ENCODE measurements around the gene PRKCD.
A peak's percentile ranks its signal among the peaks of the same experiment; 100 is the strongest.

PRKCD gene

GRCh38 chr3:53160660-53161449 lies at the start of gene PRKCD:
PRKCD (plus strand) TSS chr3:53161209; CDS start chr3:53178423, 17,214 bp downstream.
- peak; percentile 52 to 84 (median 60) for DNase-seq (ENCODE audit: low read depth in 3 of 3)

- DNase-seq (ENCODE audit: low read depth in 3 of 3), result no peak
Observed at GRCh38 chr3:53111822-53112221, 49.2 kb upstream of the PRKCD start.

DNA sequence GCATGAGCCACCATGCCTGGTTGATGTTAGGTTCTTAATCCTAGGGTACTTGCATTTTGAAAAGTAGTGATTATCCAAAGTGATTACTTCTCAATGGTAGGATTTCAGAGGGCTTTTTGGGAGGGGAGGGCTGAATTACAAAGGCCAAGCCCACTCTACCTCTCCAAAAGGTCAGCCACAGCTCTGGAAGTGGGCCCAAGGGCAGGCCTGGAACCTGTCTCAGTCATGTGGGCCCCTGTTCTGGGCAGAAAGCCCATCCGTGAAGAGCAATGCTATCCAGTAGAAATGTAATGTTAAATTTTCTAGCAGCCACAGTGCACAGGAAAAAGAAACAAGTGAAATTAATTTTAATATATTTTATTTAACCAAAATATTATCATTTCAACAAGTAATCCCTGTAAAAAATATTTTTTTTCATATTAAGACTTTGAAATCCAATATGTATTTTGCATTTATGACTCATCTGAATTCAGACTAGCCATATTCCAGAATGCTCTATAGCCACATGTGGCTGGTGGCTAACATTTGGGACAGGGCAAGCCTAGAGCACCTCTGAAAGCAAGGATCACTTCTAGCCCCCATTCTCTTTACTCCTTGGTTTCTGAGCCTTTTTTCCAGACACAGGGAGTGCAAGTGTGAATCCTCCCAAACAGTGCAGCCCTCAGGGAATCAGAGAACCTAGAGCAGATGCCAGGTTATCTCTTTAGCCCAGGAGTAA lies 47.6 kb upstream of the PRKCD start:
- DNase-seq (ENCODE audit: low read depth in 3 of 3), result no peak

- DNase-seq (ENCODE audit: low read depth in 3 of 3), result peak; percentile 56 to 81 (median 72)
Observed at GRCh38 chr3:53114011-53114400, 47.0 kb upstream of the PRKCD start.

- DNase-seq (ENCODE audit: low read depth in 3 of 3), result no peak
Observed at GRCh38 chr3:53114412-53115074, 46.5 kb upstream of the PRKCD start.

DNA sequence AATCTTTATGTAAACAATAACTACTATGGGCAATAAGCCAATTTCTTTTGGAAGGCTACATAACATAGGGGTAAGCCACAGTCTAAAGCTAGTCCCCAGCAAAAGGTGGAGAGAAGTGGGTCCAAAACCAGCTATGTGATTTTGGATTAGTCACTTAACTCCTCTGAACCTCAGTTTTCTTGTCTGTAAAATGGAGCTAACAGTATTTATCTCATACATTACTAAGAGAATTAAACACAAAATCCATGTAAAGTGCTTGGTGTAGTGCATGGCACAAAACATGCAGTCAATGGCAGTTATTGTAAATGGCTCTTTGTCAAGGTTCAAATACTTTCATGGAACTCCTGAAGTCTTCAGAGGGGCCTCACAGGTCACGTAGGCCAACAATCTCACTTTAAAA lies 44.1 kb upstream of the PRKCD start:
- DNase-seq (ENCODE audit: low read depth in 3 of 3), result no peak

GRCh38 chr3:53120336-53120735 lies 40.7 kb upstream of the PRKCD start:
- DNase-seq (ENCODE audit: low read depth in 3 of 3), result no peak

DNA sequence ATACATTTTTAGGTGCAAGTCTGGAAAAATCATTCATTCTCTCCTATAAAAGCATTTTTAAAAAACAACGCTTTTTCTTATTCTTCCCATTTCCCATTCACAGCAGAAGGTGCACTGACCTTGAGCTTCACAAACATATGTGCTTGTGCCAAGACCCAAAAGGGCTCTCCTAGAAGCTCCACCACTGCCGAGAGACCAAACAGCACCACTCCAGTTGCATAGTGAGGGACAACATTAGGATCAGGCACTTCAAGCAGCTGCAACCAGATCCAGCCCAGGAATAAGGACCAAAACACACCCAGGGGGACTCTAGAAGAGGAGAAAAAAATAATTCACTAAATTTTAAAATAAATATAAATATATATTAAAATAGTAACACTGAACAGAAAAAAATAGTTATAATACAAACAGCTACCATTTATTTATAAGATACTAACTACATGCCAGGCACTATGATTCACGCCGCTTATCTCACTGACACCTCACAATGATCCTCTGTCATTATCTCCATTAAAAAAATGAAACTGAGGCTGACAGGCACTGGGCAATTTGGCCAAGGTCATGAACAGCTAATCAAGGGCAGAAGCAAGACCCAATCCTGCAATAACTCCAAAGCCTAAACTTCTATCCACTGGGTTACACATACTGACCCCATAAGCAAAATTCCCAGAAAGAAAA lies 38.6 kb upstream of the PRKCD start:
- no peak for DNase-seq (ENCODE audit: low read depth in 3 of 3)

DNA sequence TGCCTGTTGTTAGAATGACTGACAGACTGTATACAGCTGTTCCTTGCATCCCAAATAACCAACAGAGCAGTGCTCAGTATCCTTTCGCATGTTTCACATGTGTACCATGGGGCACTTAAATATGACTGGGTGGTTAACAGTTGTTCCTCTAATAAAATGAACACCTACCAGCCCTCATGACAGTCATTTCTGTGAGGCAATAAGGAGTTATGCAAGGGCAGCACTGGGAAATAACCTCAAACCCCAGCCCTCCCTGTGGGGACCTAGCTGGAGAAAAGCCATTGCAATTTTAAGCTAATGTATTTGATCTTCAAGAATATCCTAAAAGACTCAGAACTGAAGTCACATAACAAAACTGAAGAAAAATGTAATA lies 38.1 kb upstream of the PRKCD start:
- DNase-seq (ENCODE audit: low read depth in 3 of 3), result no peak

DNA sequence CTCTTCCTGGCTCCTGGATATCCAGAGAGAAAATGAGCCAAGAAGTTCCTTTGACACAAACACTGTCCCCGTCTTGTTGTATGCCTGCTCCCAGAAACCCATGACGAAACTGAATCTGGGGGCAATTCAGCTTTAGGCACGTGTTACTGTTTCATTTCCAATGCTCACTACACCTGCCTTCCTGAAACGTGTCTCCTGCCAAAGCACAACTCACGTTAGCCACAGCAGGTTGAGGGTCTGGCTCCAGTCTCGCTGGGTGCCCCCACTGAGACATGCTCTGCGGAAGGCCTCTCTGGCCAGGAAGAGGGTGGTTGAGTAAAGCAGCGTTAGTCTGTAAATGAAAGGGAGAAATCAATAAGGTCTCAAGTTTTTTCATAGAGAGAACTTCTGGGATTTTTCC lies 37.5 kb upstream of the PRKCD start:
- no peak for DNase-seq (ENCODE audit: low read depth in 3 of 3)

DNA sequence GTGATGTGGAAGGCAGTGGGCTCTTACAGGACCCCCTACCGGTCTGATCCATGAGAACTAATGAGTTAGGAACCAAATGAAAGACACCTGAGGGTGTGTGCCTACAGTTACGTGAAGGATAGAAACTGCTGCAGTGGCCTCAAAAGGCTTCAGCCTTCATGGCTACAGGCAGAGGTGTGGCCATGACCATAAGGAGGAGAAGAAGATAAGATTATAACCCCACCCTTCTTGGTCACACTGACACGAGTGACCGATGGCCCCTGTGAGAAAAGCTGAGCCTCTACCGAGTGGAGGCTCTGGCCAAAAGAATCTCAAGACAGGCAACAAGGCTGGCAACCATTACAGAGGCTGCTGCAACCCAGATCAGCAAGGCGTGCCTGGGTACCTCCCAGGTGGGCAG lies 37.1 kb upstream of the PRKCD start:
- no peak for DNase-seq (ENCODE audit: low read depth in 3 of 3)

DNA sequence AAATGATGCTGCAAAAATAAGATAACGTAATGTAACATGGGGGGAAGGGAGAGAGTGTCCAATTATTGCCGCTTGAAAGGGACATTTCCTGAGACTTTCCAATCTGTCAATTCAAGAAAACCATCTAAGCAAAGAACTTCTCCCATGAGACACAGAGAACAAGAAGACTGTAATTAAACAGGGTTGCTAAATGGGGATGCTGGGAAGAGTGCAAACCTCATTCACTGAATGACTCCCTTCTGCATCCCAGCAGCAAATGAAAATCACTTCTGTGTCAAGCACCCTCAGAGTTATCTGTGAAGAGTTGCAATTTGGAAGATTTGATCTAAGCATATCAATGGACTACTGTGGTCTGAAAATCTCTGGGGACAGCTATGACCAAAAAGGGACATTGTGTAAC lies 34.4 kb upstream of the PRKCD start:
- DNase-seq (ENCODE audit: low read depth in 3 of 3), result no peak

GRCh38 chr3:53129344-53129743 lies 31.7 kb upstream of the PRKCD start:
- DNase-seq (ENCODE audit: low read depth in 3 of 3), result no peak

GRCh38 chr3:53130179-53131061 lies 30.6 kb upstream of the PRKCD start, which contains the start of gene RFT1:
RFT1 (minus strand) TSS chr3:53130435; CDS start chr3:53130400, 35 bp downstream.
- peak; percentile 94 to 99 (median 99) for DNase-seq (ENCODE audit: low read depth in 3 of 3)

DNA sequence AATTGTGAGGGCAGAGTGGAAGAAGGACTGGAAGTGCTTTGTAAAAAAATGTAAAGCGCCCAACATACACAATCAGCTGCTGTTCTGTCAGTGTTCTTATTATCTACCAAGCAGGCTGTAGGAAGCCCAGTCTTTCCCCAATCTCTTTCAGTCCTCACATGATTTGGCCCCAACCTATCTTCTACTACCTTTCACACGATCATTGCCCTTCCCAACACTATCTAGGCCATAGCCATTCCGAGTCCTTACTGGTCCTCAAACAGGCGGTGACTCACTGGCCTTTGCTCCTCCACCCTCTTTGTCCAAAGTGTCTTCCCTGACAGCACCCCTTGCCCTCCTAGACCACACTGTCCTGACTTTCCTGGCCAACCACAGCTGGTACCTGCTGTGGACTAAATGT lies 29.9 kb upstream of the PRKCD start:
- no peak for DNase-seq (ENCODE audit: low read depth in 3 of 3)

DNA sequence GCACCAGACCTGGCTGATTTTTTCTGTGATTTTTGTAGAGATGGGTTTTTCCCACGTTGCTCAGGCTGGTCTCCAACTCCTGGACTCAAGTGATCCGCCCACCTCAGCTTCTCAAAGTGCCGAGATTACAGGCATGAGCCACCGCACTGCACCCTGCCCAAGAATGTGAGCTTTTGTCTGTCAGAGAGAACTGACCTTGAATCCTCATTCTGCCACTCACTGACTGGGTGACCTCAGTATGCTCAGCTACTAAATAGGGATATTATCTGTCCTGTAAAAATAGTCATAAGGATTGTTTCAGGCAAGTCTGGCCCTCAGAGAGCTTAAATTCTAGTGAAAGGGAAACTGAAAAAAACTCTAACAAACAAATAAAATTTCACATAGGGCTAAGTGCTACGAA lies 28.7 kb upstream of the PRKCD start:
- DNase-seq (ENCODE audit: low read depth in 3 of 3), result no peak

GRCh38 chr3:53134631-53135232 lies 26.3 kb upstream of the PRKCD start:
- DNase-seq (ENCODE audit: low read depth in 3 of 3), result peak; percentile 28 to 61 (median 55)

DNA sequence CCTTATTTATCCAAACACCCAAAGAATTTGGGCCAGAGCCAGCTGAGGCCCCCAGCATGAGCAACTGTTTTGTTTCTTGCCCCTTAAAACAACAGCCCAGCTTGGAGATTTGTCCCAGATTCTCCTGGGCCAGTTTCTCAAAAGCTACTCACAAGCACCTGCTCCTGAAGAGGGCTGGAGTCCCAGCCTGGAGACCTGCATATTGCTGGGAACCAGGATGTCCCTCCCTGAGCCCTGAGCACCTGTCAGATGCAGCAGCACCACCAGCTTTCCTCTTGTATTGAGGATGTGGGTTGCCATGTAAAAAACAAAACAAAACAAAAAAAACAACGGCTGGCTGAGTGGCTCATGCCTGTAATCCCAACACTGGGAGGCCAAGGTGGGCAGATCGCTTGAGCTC lies 23.8 kb upstream of the PRKCD start:
- DNase-seq (ENCODE audit: low read depth in 3 of 3), result no peak

DNA sequence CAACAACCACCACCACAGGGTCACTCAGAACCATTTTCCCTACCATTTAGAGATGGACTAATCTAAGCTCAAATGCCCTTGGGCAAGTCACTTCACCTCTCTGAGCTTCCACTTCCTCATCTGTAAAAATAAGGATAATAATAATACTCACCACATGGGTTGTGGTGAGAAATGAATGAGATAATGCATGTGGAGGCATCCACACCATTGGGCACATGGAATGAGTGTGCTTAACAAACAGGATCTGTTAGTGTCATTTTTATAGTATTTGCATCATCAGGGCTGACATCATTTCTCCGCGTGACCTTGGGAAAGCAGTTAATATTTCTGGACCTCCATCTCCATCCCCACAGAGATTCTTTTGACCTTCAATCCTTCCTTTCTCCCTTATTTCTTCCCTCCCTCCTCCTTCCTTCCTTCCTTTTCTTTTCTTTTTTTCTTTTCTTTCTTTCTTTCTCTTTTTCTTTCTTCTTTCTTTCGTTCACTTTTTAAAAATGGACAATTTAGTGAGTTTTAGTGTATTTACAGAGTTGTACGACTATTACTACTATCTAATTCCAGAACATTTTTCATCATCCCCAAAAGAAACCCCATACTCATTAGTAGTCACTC lies 23.1 kb upstream of the PRKCD start:
- DNase-seq (ENCODE audit: low read depth in 3 of 3), result no peak

Data from stimulated activated CD4-positive, alpha-beta T cell treated with anti-CD3 and anti-CD28 coated beads, TNF-alpha, amount 100 ng/mL, for 48 hours (primary cell).